Activated CD8-positive, alpha-beta T cell treated with anti-CD3 and anti-CD28 coated beads for 36 hours (primary cell): ENCODE data around the gene LSM14B. TPM values are rescaled to one million over a fixed set of nuclear protein-coding genes. Genes with fewer than 3 reads are reported as not detected.

Experiments used
- ATAC-seq: fragments of 200-7000 bp; cut with Tn5 transposase; one replicate; pipeline ENCODE4 v1.10.0; 2021; ENCODE audit warnings: mild to moderate bottlenecking, moderate library complexity
- CTCF ChIA-PET: fragments of 350-600 bp; sonication (Branson Sonifier 250); formaldehyde crosslinking; loops from one replicate; lab custom pipeline; 2021; ENCODE audit warnings: antibody characterized with exemption; lab: Charles Lee
- POLR2A ChIA-PET: fragments of 350-600 bp; sonication (Branson Sonifier 250); formaldehyde crosslinking; loops from one replicate; lab custom pipeline; 2021; ENCODE audit warnings: antibody characterized with exemption; lab: Charles Lee
- DNase-seq: peaks from one replicate; pipeline ENCODE4 v3.0.0-alpha.2; 2020
- H3K27ac Mint-ChIP-seq: one replicate; pipeline ENCODE4 v1.8.0; 2021; ENCODE audit warnings: mild to moderate bottlenecking, mixed read lengths
- H3K27me3 Mint-ChIP-seq: one replicate; pipeline ENCODE4 v1.8.0; 2021; ENCODE audit warnings: mixed read lengths
- H3K36me3 Mint-ChIP-seq: one replicate; pipeline ENCODE4 v1.8.0; 2021; ENCODE audit warnings: low read depth, mixed read lengths
- H3K4me1 Mint-ChIP-seq: one replicate; pipeline ENCODE4 v1.8.0; 2021; ENCODE audit warnings: low read depth, mixed read lengths
- H3K4me3 Mint-ChIP-seq: one replicate; pipeline ENCODE4 v1.8.0; 2021; ENCODE audit warnings: mild to moderate bottlenecking, moderate library complexity, mixed read lengths
- H3K9me3 Mint-ChIP-seq: one replicate; pipeline ENCODE4 v1.8.0; 2021; ENCODE audit warnings: mixed read lengths
- intact Hi-C: fragments of 100-400 bp; cut with micrococcal nuclease; formaldehyde crosslinking; loops from one replicate; pipeline ENCODE4 v1.10.0; 2022
- total RNA-seq, 2 experiments: library from RNA; stranded (reverse); gene quantifications; one replicate each; pipeline ENCODE4 v1.2.3, GENCODE V29; 2021
- TF ChIP-seq, protein P1 (sequence below): fragments of 200-600 bp; IDR thresholded peaks from one replicate; pipeline ENCODE4 v1.8.0; 2022; ENCODE audit warnings: antibody characterized with exemption, mild to moderate bottlenecking

Gene LSM14B
- total RNA-seq, 2 experiments from 2014 or later: 33.5 to 35.6 TPM

- peaks cover 3% of the 10 kb centered on the region for H3K36me3 Mint-ChIP-seq
- POLR2A ChIA-PET: interaction anchor here (1.4 kb wide), 1 partner anchor 21 kb away, joined by 4 read pairs; no protein-coding TSS in a partner anchor
- no peak overlapping the region for H3K27ac Mint-ChIP-seq
- H3K4me1 Mint-ChIP-seq: no peaks in the 10 kb centered on the region
- ATAC-seq: no peak
- intact Hi-C loops: no loop called here
- no peak for DNase-seq
- CTCF ChIA-PET: no interaction called here
- TF ChIP-seq, protein P1, sequence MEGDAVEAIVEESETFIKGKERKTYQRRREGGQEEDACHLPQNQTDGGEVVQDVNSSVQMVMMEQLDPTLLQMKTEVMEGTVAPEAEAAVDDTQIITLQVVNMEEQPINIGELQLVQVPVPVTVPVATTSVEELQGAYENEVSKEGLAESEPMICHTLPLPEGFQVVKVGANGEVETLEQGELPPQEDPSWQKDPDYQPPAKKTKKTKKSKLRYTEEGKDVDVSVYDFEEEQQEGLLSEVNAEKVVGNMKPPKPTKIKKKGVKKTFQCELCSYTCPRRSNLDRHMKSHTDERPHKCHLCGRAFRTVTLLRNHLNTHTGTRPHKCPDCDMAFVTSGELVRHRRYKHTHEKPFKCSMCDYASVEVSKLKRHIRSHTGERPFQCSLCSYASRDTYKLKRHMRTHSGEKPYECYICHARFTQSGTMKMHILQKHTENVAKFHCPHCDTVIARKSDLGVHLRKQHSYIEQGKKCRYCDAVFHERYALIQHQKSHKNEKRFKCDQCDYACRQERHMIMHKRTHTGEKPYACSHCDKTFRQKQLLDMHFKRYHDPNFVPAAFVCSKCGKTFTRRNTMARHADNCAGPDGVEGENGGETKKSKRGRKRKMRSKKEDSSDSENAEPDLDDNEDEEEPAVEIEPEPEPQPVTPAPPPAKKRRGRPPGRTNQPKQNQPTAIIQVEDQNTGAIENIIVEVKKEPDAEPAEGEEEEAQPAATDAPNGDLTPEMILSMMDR: no peak
- H3K4me3 Mint-ChIP-seq: no peak overlapping the region
- H3K9me3 Mint-ChIP-seq: peaks cover 20% of the 10 kb centered on the region
- no peaks in the 10 kb centered on the region for H3K27me3 Mint-ChIP-seq
These were observed 21.2 kb upstream of the LSM14B start for GRCh38 chr20:62101078-62101477.

GRCh38 chr20:62103508-62104233, 18.6 kb upstream of the LSM14B start:
- H3K36me3 Mint-ChIP-seq: peaks cover 15% of the 10 kb centered on the region
- H3K9me3 Mint-ChIP-seq: peaks cover 35% of the 10 kb centered on the region
- CTCF ChIA-PET: no interaction called here
- H3K27ac Mint-ChIP-seq: no peak overlapping the region
- no peak overlapping the region for H3K4me3 Mint-ChIP-seq
- TF ChIP-seq, protein P1: no peak
- no peaks in the 10 kb centered on the region for H3K4me1 Mint-ChIP-seq
- POLR2A ChIA-PET: interaction anchor here (1.7 kb wide), 1 partner anchor 21 kb away, joined by 4 read pairs; no protein-coding TSS in a partner anchor
- no peaks in the 10 kb centered on the region for H3K27me3 Mint-ChIP-seq
- DNase-seq: no peak
- intact Hi-C loops: no loop called here
- no peak for ATAC-seq

DNA sequence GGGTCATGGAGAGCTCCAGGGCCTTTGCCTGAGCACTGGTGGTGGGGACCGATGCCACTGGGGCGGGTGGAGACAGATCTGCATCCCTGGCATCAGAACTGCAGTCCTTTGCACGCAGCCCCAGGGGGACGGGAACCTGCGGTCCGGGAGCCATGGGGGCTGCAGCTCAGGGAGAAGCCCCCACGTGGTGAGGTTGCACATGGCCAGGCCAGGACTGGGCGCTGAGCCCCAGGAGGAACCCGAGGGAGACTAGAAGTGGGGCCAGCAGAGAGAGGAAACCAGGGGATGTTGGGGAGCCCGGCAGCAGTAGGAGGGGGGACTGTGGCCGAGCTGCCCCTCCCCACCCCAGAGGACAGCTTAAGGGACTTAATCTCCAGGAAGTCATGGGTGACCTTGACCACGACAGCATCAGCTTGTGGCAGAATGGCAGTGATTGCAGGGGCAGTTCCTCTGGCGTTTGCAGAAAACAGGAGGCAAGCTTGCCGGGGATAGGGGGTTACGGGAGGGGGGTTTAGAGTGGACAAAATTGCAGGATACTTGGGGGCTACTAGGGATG, 18.0 kb upstream of the LSM14B start:
- ChIA-PET CTCF (no interaction called here), POLR2A (interaction anchor here (1.7 kb wide), 1 partner anchor 20 kb away, joined by 4 read pairs; no protein-coding TSS in a partner anchor)
- no peak overlapping the region for H3K27ac Mint-ChIP-seq
- intact Hi-C loops: no loop called here
- TF ChIP-seq, protein P1: no peak
- H3K4me3 Mint-ChIP-seq: no peak overlapping the region
- H3K36me3 Mint-ChIP-seq: peaks cover 19% of the 10 kb centered on the region
- H3K27me3 Mint-ChIP-seq: no peaks in the 10 kb centered on the region
- ATAC-seq: no peak
- DNase-seq: no peak
- H3K4me1 Mint-ChIP-seq: no peaks in the 10 kb centered on the region
- H3K9me3 Mint-ChIP-seq: peaks cover 41% of the 10 kb centered on the region

- ChIA-PET POLR2A (interaction anchor here (1.0 to 1.7 kb wide), 2 partner anchors 12 to 20 kb away, joined by 4 read pairs; no protein-coding TSS in a partner anchor), CTCF (no interaction called here)
- no peak overlapping the region for H3K4me3 Mint-ChIP-seq
- peaks cover 19% of the 10 kb centered on the region for H3K36me3 Mint-ChIP-seq
- peaks cover 42% of the 10 kb centered on the region for H3K9me3 Mint-ChIP-seq
- H3K27ac Mint-ChIP-seq: no peak overlapping the region
- DNase-seq: no peak
- H3K27me3 Mint-ChIP-seq: no peaks in the 10 kb centered on the region
- TF ChIP-seq, protein P1: no peak
- intact Hi-C loops: no loop called here
- H3K4me1 Mint-ChIP-seq: no peaks in the 10 kb centered on the region
- no peak for ATAC-seq
These were observed 17.4 kb upstream of the LSM14B start for GRCh38 chr20:62104791-62105345.

DNA sequence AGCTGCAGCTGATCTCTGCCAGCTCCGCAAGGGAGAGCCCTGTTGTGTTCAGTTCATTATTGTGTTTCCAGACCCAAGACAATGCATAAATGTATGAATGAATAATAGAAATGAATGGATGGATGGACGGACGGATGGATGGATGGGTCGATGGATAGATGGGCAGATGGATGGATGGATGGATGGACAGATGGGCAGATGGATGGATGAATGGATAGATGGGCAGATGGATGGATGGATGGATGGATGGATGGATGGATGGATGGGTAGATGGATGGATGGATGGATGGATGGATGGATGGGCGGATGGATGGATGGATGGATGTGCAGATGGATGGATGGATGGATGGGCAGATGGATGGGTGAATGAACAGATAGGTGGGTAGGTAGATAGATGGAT, 16.7 kb upstream of the LSM14B start:
- no peak overlapping the region for H3K27ac Mint-ChIP-seq
- DNase-seq (no peak), ATAC-seq (no peak)
- H3K4me3 Mint-ChIP-seq: no peak overlapping the region
- POLR2A ChIA-PET: interaction anchor here (1.0 kb wide), 1 partner anchor 11 kb away, joined by 4 read pairs; no protein-coding TSS in a partner anchor
- TF ChIP-seq, protein P1: no peak
- no peaks in the 10 kb centered on the region for H3K27me3 Mint-ChIP-seq
- H3K36me3 Mint-ChIP-seq: peaks cover 21% of the 10 kb centered on the region
- H3K4me1 Mint-ChIP-seq: no peaks in the 10 kb centered on the region
- CTCF ChIA-PET: no interaction called here
- H3K9me3 Mint-ChIP-seq: peaks cover 45% of the 10 kb centered on the region
- intact Hi-C loops: no loop called here
